Memory B cell (primary cell): ENCODE data around the gene METRNL.
"Not testable (repeated sequence)": the region's sequence is repeated elsewhere in the genome, so short reads cannot be mapped to it uniquely, and the experiment has no call there.

Experiments
- ATAC-seq: fragments of 150-1000 bp; cut with Tn5 transposase; 2 replicates; pipeline ENCODE4 v1.10.0; 2021; ENCODE audit warnings: low read depth, mild to moderate bottlenecking, moderate library complexity
- DNase-seq, 2 donors: peaks; one replicate each; pipeline ENCODE4 v3.0.0; 2022; ENCODE audit warnings: low spot score in 2 of 2
- H3K27ac Mint-ChIP-seq: one replicate; pipeline ENCODE4 v1.8.0; 2022; ENCODE audit warnings: mild to moderate bottlenecking, moderate library complexity, mixed read lengths
- H3K27me3 Mint-ChIP-seq: one replicate; pipeline ENCODE4 v1.8.0; 2022; ENCODE audit warnings: mixed read lengths
- H3K36me3 Mint-ChIP-seq: one replicate; pipeline ENCODE4 v1.8.0; 2022; ENCODE audit warnings: mild to moderate bottlenecking, mixed read lengths
- H3K4me1 Mint-ChIP-seq: one replicate; pipeline ENCODE4 v1.8.0; 2022; ENCODE audit warnings: mixed read lengths
- H3K4me3 Mint-ChIP-seq: one replicate; pipeline ENCODE4 v1.8.0; 2022; ENCODE audit warnings: mild to moderate bottlenecking, moderate library complexity, mixed read lengths
- H3K9me3 Mint-ChIP-seq: one replicate; pipeline ENCODE4 v1.8.0; 2022; ENCODE audit warnings: mixed read lengths

Gene METRNL

GRCh38 chr17:83056583-83057396 lies 22.6 kb upstream of the METRNL start:
- DNase-seq = no peak
- no peak overlapping the region for H3K4me3 Mint-ChIP-seq

DNA sequence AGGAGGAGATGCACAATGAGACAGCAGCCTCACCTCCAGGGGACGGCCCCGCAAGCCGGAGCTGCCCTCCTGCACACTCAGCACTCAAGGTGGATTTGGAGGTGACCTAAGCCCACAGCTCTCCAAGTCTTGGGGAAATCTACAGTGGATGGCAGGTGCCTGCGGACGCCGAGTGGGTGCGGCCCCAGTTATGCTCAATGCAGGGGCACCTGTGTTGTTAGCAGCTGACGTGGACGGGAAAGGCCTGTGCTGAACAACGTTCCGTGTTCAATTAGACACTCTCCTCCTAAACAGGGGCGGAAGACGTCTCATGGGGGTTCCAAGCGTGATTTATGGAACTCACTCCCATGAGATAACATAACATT lies 22.0 kb upstream of the METRNL start:
- no peak for DNase-seq
- H3K4me3 Mint-ChIP-seq = no peak overlapping the region
- no peaks in the 10 kb centered on the region for H3K9me3 Mint-ChIP-seq
- H3K4me1 Mint-ChIP-seq = peaks cover 4% of the 10 kb centered on the region
- no peak for ATAC-seq
- H3K36me3 Mint-ChIP-seq = no peaks in the 10 kb centered on the region
- no peak overlapping the region for H3K27ac Mint-ChIP-seq
- peaks cover 7% of the 10 kb centered on the region for H3K27me3 Mint-ChIP-seq

More at GRCh38 chr17:83056583-83057396, 22.6 kb upstream of the METRNL start:
- Mint-ChIP-seq H3K27ac (no peak overlapping the region), H3K36me3 (no peaks in the 10 kb centered on the region), H3K9me3 (no peaks in the 10 kb centered on the region), H3K4me1 (peaks cover 6% of the 10 kb centered on the region), H3K27me3 (peaks cover 7% of the 10 kb centered on the region)
- ATAC-seq = no peak

DNA sequence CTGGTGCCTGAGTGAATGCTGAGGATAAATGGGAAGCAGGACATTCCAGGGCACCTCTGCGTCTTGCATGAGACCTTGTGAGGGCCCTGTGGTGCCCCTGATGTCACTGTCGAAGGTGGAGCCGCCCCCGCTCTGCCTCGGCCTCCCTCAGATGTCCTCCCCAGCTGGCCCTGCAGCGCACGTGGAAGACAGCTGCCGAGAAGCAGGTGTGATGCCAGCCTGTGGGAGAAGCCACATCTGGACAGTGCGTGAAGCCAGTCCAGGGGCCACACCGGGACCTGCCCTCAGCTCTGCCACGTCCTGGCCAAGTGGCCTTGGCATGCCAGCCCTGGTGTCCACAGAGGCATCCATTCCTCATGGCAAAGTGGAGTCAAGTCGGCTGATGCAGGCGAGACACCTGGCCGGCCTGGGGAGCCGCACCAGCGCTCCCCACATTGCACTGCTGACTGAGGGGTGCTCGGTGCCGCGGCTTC lies 21.6 kb upstream of the METRNL start:
- DNase-seq (no peak), ATAC-seq (no peak)
- peaks cover 7% of the 10 kb centered on the region for H3K27me3 Mint-ChIP-seq
- H3K36me3 Mint-ChIP-seq = no peaks in the 10 kb centered on the region
- H3K9me3 Mint-ChIP-seq = no peaks in the 10 kb centered on the region
- H3K4me3 Mint-ChIP-seq = no peak overlapping the region
- H3K27ac Mint-ChIP-seq = no peak overlapping the region
- H3K4me1 Mint-ChIP-seq = peaks cover 4% of the 10 kb centered on the region

- H3K27me3 Mint-ChIP-seq = peaks cover 7% of the 10 kb centered on the region
- H3K9me3 Mint-ChIP-seq = no peaks in the 10 kb centered on the region
- H3K27ac Mint-ChIP-seq = no peak overlapping the region
- ATAC-seq (no peak), DNase-seq (no peak)
- no peaks in the 10 kb centered on the region for H3K36me3 Mint-ChIP-seq
- no peak overlapping the region for H3K4me3 Mint-ChIP-seq
- H3K4me1 Mint-ChIP-seq = peaks cover 4% of the 10 kb centered on the region
Measured at GRCh38 chr17:83058266-83058798, 21.1 kb upstream of the METRNL start.

GRCh38 chr17:83061586-83061985 lies 17.8 kb upstream of the METRNL start:
- ATAC-seq (no peak), DNase-seq (no peak)
- Mint-ChIP-seq H3K9me3 (no peaks in the 10 kb centered on the region), H3K4me3 (no peak overlapping the region), H3K4me1 (peaks cover 2% of the 10 kb centered on the region), H3K27ac (no peak overlapping the region), H3K36me3 (no peaks in the 10 kb centered on the region), H3K27me3 (peaks cover 10% of the 10 kb centered on the region)

- no peak for DNase-seq
- ATAC-seq = no peak
- Mint-ChIP-seq H3K9me3 (no peaks in the 10 kb centered on the region), H3K4me1 (peaks cover 2% of the 10 kb centered on the region), H3K4me3 (no peak overlapping the region), H3K27me3 (peaks cover 10% of the 10 kb centered on the region), H3K27ac (no peak overlapping the region), H3K36me3 (no peaks in the 10 kb centered on the region)
Measured at GRCh38 chr17:83062011-83062817, 17.2 kb upstream of the METRNL start.

DNA sequence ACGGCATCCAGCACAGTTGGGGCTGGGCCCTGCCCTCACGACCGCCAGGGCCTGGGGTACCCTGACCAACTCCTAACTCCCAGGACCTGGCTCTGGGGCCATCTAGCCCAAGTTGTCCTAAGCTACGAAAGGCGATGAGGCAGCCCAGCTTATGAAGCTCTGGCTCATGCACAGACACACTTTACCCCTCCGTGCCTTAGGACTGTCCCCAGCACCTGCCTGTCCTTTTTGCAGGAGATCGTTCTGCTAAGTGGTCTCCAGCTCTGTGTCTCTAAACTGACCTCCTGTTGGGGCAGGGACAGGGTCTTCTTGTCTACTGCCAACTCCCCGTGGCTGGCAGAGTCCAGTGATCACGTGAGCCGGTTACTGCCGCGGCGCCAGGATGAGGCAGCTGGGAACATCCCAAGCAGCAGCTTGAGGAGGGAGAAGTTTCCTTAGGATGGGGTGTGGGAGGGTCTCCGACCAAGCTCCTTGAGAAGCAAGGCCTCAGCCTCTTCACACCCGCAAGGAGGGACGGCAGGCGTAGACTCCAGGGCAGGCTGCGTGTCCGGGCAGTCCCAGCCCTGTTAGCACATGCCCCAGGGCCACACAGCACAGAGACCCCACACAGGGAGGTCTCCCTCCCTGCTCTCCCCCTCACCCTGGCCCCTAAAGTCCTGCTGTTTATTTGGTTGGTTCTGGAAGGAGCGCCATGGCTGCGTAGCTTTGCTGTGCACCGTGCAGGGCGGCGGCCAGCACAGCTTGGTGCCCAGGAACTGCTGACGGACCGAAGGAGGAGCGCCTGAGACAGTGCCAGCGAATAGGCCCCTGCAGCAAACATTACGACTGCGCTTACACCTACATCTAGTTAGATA lies 16.4 kb upstream of the METRNL start:
- H3K27ac Mint-ChIP-seq = no peak overlapping the region
- no peak for DNase-seq
- H3K4me1 Mint-ChIP-seq = peaks cover 2% of the 10 kb centered on the region
- peaks cover 10% of the 10 kb centered on the region for H3K27me3 Mint-ChIP-seq
- no peak overlapping the region for H3K4me3 Mint-ChIP-seq
- H3K9me3 Mint-ChIP-seq = no peaks in the 10 kb centered on the region
- no peak for ATAC-seq
- H3K36me3 Mint-ChIP-seq = no peaks in the 10 kb centered on the region

- DNase-seq (no peak), ATAC-seq (no peak)
- no peaks in the 10 kb centered on the region for H3K4me1 Mint-ChIP-seq
Measured at GRCh38 chr17:83064021-83064731, 15.2 kb upstream of the METRNL start.

GRCh38 chr17:83064732-83065659 lies 14.4 kb upstream of the METRNL start:
- Mint-ChIP-seq H3K36me3 (no peaks in the 10 kb centered on the region), H3K9me3 (no peaks in the 10 kb centered on the region), H3K4me1 (peaks cover 3% of the 10 kb centered on the region), H3K27ac (no peak overlapping the region), H3K4me3 (no peak overlapping the region), H3K27me3 (peaks cover 10% of the 10 kb centered on the region)
- ATAC-seq (no peak), DNase-seq (no peak)

More at GRCh38 chr17:83064021-83064731, 15.2 kb upstream of the METRNL start:
- Mint-ChIP-seq H3K4me3 (no peak overlapping the region), H3K36me3 (no peaks in the 10 kb centered on the region), H3K27ac (no peak overlapping the region), H3K9me3 (no peaks in the 10 kb centered on the region), H3K27me3 (peaks cover 7% of the 10 kb centered on the region)

DNA sequence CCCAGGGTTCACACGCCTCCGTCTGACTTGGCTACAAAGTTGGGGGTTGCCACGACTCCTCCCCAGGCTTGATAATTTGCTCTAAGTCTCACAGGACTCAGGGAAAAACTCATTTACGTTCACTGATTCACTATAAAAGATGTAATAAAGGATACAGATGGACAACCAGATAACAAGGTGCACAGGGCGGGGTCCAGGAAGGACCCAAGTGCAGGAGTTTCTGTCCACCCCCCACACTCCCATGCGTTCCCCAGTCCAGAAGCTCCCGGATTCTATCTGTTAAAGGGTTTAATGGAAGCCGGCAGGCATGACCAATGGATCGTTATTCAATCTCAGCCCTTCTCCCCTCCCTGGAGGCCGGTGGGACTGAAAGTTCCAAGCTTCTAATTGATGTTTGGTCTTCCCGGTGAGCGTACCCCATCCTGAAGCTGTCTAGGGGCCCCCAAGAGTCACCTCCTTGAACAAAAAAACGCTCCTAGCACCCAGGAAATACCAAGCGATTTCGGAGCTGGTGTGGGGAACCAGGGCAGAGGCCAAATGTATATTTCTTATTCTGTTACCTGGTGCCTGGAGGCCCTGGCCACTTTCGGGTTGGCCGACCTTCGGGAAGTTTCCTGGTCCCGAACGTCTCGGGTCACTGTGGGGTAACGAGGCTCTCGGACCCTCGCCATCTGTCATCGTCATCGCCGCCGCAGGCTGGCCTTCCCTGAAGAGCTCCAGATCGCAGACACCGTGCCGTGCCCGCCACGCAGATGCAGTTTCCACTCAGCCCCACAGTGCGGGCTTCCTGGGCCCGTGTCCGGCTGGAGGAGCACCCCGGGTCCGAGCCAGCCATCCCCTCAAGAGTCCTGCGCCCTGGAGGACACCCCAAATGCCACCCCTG lies 13.5 kb upstream of the METRNL start:
- Mint-ChIP-seq H3K4me3 (no peak overlapping the region), H3K27ac (no peak overlapping the region), H3K4me1 (peaks cover 3% of the 10 kb centered on the region), H3K36me3 (no peaks in the 10 kb centered on the region), H3K9me3 (no peaks in the 10 kb centered on the region), H3K27me3 (peaks cover 10% of the 10 kb centered on the region)
- ATAC-seq = no peak
- DNase-seq = no peak

- DNase-seq, H3K4me1 Mint-ChIP-seq, H3K27ac Mint-ChIP-seq: not testable (repeated sequence)
Measured at GRCh38 chr17:83066543-83066890, 12.9 kb upstream of the METRNL start.

More at GRCh38 chr17:83066543-83066890, 12.9 kb upstream of the METRNL start:
- H3K36me3 Mint-ChIP-seq, ATAC-seq, H3K27me3 Mint-ChIP-seq, H3K9me3 Mint-ChIP-seq, H3K4me3 Mint-ChIP-seq: not testable (repeated sequence)
